Measurements from ENCODE around the gene DMXL2. TPM values are rescaled to one million over a fixed set of nuclear protein-coding genes. Genes with fewer than 3 reads are reported as not detected.
"Not testable (repeated sequence)": the region's sequence is repeated elsewhere in the genome, so short reads cannot be mapped to it uniquely, and the experiment has no call there.

DMXL2 gene
- total RNA-seq, 1 experiment from 2014 or later, result 21.3 TPM

GRCh38 chr15:51624022-51624421 lies 1.5 kb upstream of the DMXL2 start:
- no peak for DNase-seq (ENCODE audit: low spot score)

GRCh38 chr15:51623386-51623938 lies 891 bp upstream of the DMXL2 start:
- in situ Hi-C loops (cut with HindIII; ENCODE audit: low sequenced_read_pairs), result no loop called here
- DNase-seq (ENCODE audit: low spot score), result no peak

More at GRCh38 chr15:51624022-51624421, 1.5 kb upstream of the DMXL2 start:
- in situ Hi-C loops (cut with HindIII; ENCODE audit: low sequenced_read_pairs), result no loop called here

GRCh38 chr15:51621936-51622603 lies 501 bp downstream of the DMXL2 start:
- peak; percentile 74 for DNase-seq (ENCODE audit: low spot score)
- in situ Hi-C loops (cut with HindIII; ENCODE audit: low sequenced_read_pairs), result no loop called here

- peak; percentile 38 for DNase-seq (ENCODE audit: low spot score)
- in situ Hi-C loops (cut with HindIII; ENCODE audit: low sequenced_read_pairs), result no loop called here
Measured at GRCh38 chr15:51621155-51621765, 1.3 kb downstream of the DMXL2 start.

GRCh38 chr15:51620641-51621040 lies 1.9 kb downstream of the DMXL2 start:
- peak; percentile 47 for DNase-seq (ENCODE audit: low spot score)
- in situ Hi-C loops (cut with HindIII; ENCODE audit: low sequenced_read_pairs), result no loop called here

GRCh38 chr15:51620122-51620521 lies 2.4 kb downstream of the DMXL2 start:
- no peak for DNase-seq (ENCODE audit: low spot score)
- in situ Hi-C loops (cut with HindIII; ENCODE audit: low sequenced_read_pairs), result no loop called here

- DNase-seq (ENCODE audit: low spot score), result no peak
- in situ Hi-C loops (cut with HindIII; ENCODE audit: low sequenced_read_pairs), result no loop called here
Measured at GRCh38 chr15:51619331-51620035, 3.1 kb downstream of the DMXL2 start.

GRCh38 chr15:51617886-51618285 lies 4.7 kb downstream of the DMXL2 start:
- in situ Hi-C loops (cut with HindIII; ENCODE audit: low sequenced_read_pairs), result no loop called here
- no peak for DNase-seq (ENCODE audit: low spot score)

GRCh38 chr15:51613951-51614350 lies 8.6 kb downstream of the DMXL2 start:
- no peak for DNase-seq (ENCODE audit: low spot score)
- in situ Hi-C loops (cut with HindIII; ENCODE audit: low sequenced_read_pairs), result no loop called here

GRCh38 chr15:51612669-51613068 lies 9.9 kb downstream of the DMXL2 start:
- DNase-seq (ENCODE audit: low spot score); in situ Hi-C loops (cut with HindIII; ENCODE audit: low sequenced_read_pairs): not testable (repeated sequence)

GRCh38 chr15:51603462-51603948 lies 19.1 kb downstream of the DMXL2 start:
- in situ Hi-C loops (cut with HindIII; ENCODE audit: low sequenced_read_pairs); DNase-seq (ENCODE audit: low spot score): not testable (repeated sequence)

- no peak for DNase-seq (ENCODE audit: low spot score)
- in situ Hi-C loops (cut with HindIII; ENCODE audit: low sequenced_read_pairs), result no loop called here
Measured at GRCh38 chr15:51603002-51603401, 19.6 kb downstream of the DMXL2 start.

- in situ Hi-C loops (cut with HindIII; ENCODE audit: low sequenced_read_pairs), result no loop called here
- DNase-seq (ENCODE audit: low spot score), result no peak
Measured at GRCh38 chr15:51602484-51602883, 20.1 kb downstream of the DMXL2 start.

GRCh38 chr15:51601801-51602200 lies 20.8 kb downstream of the DMXL2 start:
- in situ Hi-C loops (cut with HindIII; ENCODE audit: low sequenced_read_pairs), result no loop called here
- DNase-seq (ENCODE audit: low spot score), result no peak

- in situ Hi-C loops (cut with HindIII; ENCODE audit: low sequenced_read_pairs), result no loop called here
- no peak for DNase-seq (ENCODE audit: low spot score)
Measured at GRCh38 chr15:51600114-51600513, 22.5 kb downstream of the DMXL2 start.

GRCh38 chr15:51589881-51590568 lies 32.5 kb downstream of the DMXL2 start:
- DNase-seq (ENCODE audit: low spot score), result no peak

GRCh38 chr15:51588966-51589365 lies 33.6 kb downstream of the DMXL2 start:
- in situ Hi-C loops (cut with HindIII; ENCODE audit: low sequenced_read_pairs), result no loop called here
- DNase-seq (ENCODE audit: low spot score), result no peak

More at GRCh38 chr15:51589881-51590568, 32.5 kb downstream of the DMXL2 start:
- in situ Hi-C loops (cut with HindIII; ENCODE audit: low sequenced_read_pairs), result no loop called here

GRCh38 chr15:51585986-51586385 lies 36.6 kb downstream of the DMXL2 start:
- DNase-seq (ENCODE audit: low spot score), result no peak
- in situ Hi-C loops (cut with HindIII; ENCODE audit: low sequenced_read_pairs), result no loop called here

- in situ Hi-C loops (cut with HindIII; ENCODE audit: low sequenced_read_pairs), result no loop called here
- no peak for DNase-seq (ENCODE audit: low spot score)
Measured at GRCh38 chr15:51580982-51581381, 41.6 kb downstream of the DMXL2 start.
